ENCODE results near the gene PTGS2.
"Not testable (repeated sequence)": the region's sequence is repeated elsewhere in the genome, so short reads cannot be mapped to it uniquely, and the experiment has no call there.

GRCh38 chr1:186664217-186664616 lies 16.0 kb downstream of the PTGS2 start:
- TF ChIP-seq CTCF (IDR thresholded peaks at IDR 0.05 in 2 of 3, conservative IDR thresholded peaks at IDR 0.05 in 1 of 3; ENCODE audit: control insufficient read depth in 2 of 3, extremely low read depth in 1 of 3, insufficient read depth in 1 of 3, low read depth in 3 of 3, low read length in 3 of 3); ZBTB4 (CRISPR knock-in tag; IDR thresholded peaks at IDR 0.05); ZNF274 (IDR thresholded peaks at IDR 0.05; ENCODE audit: insufficient read depth, insufficient read length); JUNB (IDR thresholded peaks at IDR 0.05); HDGF (IDR thresholded peaks at IDR 0.05): not testable (repeated sequence)
